ENCODE data around the gene CREBBP.

The CREBBP gene

GRCh38 chr16:3791701-3792100 lies 88.8 kb downstream of the CREBBP start:
- no peak for DNase-seq (ENCODE audit: low read depth, low spot score)
- Histone ChIP-seq H3K4me3 (ENCODE audit: insufficient read length, low read depth) (no peak overlapping the region), H3K27me3 (ENCODE audit: insufficient read depth, insufficient read length) (no peaks in the 10 kb centered on the region), H3K9me3 (ENCODE audit: insufficient read depth, low read length) (no peaks in the 10 kb centered on the region), H3K36me3 (ENCODE audit: insufficient read depth, insufficient read length, low read length) (peaks cover 48% of the 10 kb centered on the region), H3K4me1 (ENCODE audit: insufficient read depth, insufficient read length) (no peaks in the 10 kb centered on the region), H3K9ac (ENCODE audit: insufficient read length, low read depth) (no peak overlapping the region)
- no peak for TF ChIP-seq ZNF274 (IDR thresholded peaks at IDR 0.05; ENCODE audit: low read depth, low read length)
- no peak for TF ChIP-seq YY1 (IDR thresholded peaks at IDR 0.05; ENCODE audit: insufficient read depth, insufficient read length)
- TF ChIP-seq SUZ12 (IDR thresholded peaks at IDR 0.05; ENCODE audit: extremely low read depth, insufficient read depth, insufficient read length): no peak

- Histone ChIP-seq H3K9me3 (ENCODE audit: insufficient read depth, low read length) (no peaks in the 10 kb centered on the region), H3K36me3 (ENCODE audit: insufficient read depth, insufficient read length, low read length) (peaks cover 69% of the 10 kb centered on the region), H3K27me3 (ENCODE audit: insufficient read depth, insufficient read length) (no peaks in the 10 kb centered on the region), H3K4me1 (ENCODE audit: insufficient read depth, insufficient read length) (no peaks in the 10 kb centered on the region), H3K4me3 (ENCODE audit: insufficient read length, low read depth) (no peak overlapping the region), H3K9ac (ENCODE audit: insufficient read length, low read depth) (no peak overlapping the region)
- DNase-seq (ENCODE audit: low read depth, low spot score): no peak
- no peak for TF ChIP-seq SUZ12 (IDR thresholded peaks at IDR 0.05; ENCODE audit: extremely low read depth, insufficient read depth, insufficient read length)
- no peak for TF ChIP-seq YY1 (IDR thresholded peaks at IDR 0.05; ENCODE audit: insufficient read depth, insufficient read length)
- TF ChIP-seq ZNF274 (IDR thresholded peaks at IDR 0.05; ENCODE audit: low read depth, low read length): no peak
Measured at GRCh38 chr16:3789375-3790099, 91.0 kb downstream of the CREBBP start.

- Histone ChIP-seq H3K4me1 (ENCODE audit: insufficient read depth, insufficient read length) (no peaks in the 10 kb centered on the region), H3K36me3 (ENCODE audit: insufficient read depth, insufficient read length, low read length) (peaks cover 72% of the 10 kb centered on the region), H3K9me3 (ENCODE audit: insufficient read depth, low read length) (no peaks in the 10 kb centered on the region), H3K9ac (ENCODE audit: insufficient read length, low read depth) (no peak overlapping the region), H3K4me3 (ENCODE audit: insufficient read length, low read depth) (no peak overlapping the region), H3K27me3 (ENCODE audit: insufficient read depth, insufficient read length) (no peaks in the 10 kb centered on the region)
- DNase-seq (ENCODE audit: low read depth, low spot score): no peak
- TF ChIP-seq YY1 (IDR thresholded peaks at IDR 0.05; ENCODE audit: insufficient read depth, insufficient read length): no peak
- no peak for TF ChIP-seq ZNF274 (IDR thresholded peaks at IDR 0.05; ENCODE audit: low read depth, low read length)
- no peak for TF ChIP-seq SUZ12 (IDR thresholded peaks at IDR 0.05; ENCODE audit: extremely low read depth, insufficient read depth, insufficient read length)
Measured at GRCh38 chr16:3788711-3789374, 91.7 kb downstream of the CREBBP start.

- DNase-seq (ENCODE audit: low read depth, low spot score): no peak
- no peaks in the 10 kb centered on the region for H3K9me3 ChIP-seq (ENCODE audit: insufficient read depth, low read length)
- TF ChIP-seq YY1 (IDR thresholded peaks at IDR 0.05; ENCODE audit: insufficient read depth, insufficient read length) (no peak), ZNF274 (IDR thresholded peaks at IDR 0.05; ENCODE audit: low read depth, low read length) (no peak), SUZ12 (IDR thresholded peaks at IDR 0.05; ENCODE audit: extremely low read depth, insufficient read depth, insufficient read length) (no peak)
- H3K36me3 ChIP-seq (ENCODE audit: insufficient read depth, insufficient read length, low read length): peaks cover 75% of the 10 kb centered on the region
- no peaks in the 10 kb centered on the region for H3K4me1 ChIP-seq (ENCODE audit: insufficient read depth, insufficient read length)
- H3K27me3 ChIP-seq (ENCODE audit: insufficient read depth, insufficient read length): no peaks in the 10 kb centered on the region
- no peak overlapping the region for H3K4me3 ChIP-seq (ENCODE audit: insufficient read length, low read depth)
- no peak overlapping the region for H3K9ac ChIP-seq (ENCODE audit: insufficient read length, low read depth)
Measured at GRCh38 chr16:3787924-3788661, 92.4 kb downstream of the CREBBP start.

- DNase-seq (ENCODE audit: low read depth, low spot score): no peak
- Histone ChIP-seq H3K9ac (ENCODE audit: insufficient read length, low read depth) (no peak overlapping the region), H3K9me3 (ENCODE audit: insufficient read depth, low read length) (no peaks in the 10 kb centered on the region), H3K4me3 (ENCODE audit: insufficient read length, low read depth) (no peak overlapping the region), H3K36me3 (ENCODE audit: insufficient read depth, insufficient read length, low read length) (peaks cover 76% of the 10 kb centered on the region), H3K27me3 (ENCODE audit: insufficient read depth, insufficient read length) (no peaks in the 10 kb centered on the region), H3K4me1 (ENCODE audit: insufficient read depth, insufficient read length) (no peaks in the 10 kb centered on the region)
- TF ChIP-seq SUZ12 (IDR thresholded peaks at IDR 0.05; ENCODE audit: extremely low read depth, insufficient read depth, insufficient read length): no peak
- no peak for TF ChIP-seq YY1 (IDR thresholded peaks at IDR 0.05; ENCODE audit: insufficient read depth, insufficient read length)
- TF ChIP-seq ZNF274 (IDR thresholded peaks at IDR 0.05; ENCODE audit: low read depth, low read length): no peak
Measured at GRCh38 chr16:3785413-3785812, 95.1 kb downstream of the CREBBP start.

- no peaks in the 10 kb centered on the region for H3K4me1 ChIP-seq (ENCODE audit: insufficient read depth, insufficient read length)
- H3K9me3 ChIP-seq (ENCODE audit: insufficient read depth, low read length): no peaks in the 10 kb centered on the region
- no peak for DNase-seq (ENCODE audit: low read depth, low spot score)
- H3K27me3 ChIP-seq (ENCODE audit: insufficient read depth, insufficient read length): no peaks in the 10 kb centered on the region
- peaks cover 84% of the 10 kb centered on the region for H3K36me3 ChIP-seq (ENCODE audit: insufficient read depth, insufficient read length, low read length)
- TF ChIP-seq YY1 (IDR thresholded peaks at IDR 0.05; ENCODE audit: insufficient read depth, insufficient read length) (no peak), SUZ12 (IDR thresholded peaks at IDR 0.05; ENCODE audit: extremely low read depth, insufficient read depth, insufficient read length) (no peak), ZNF274 (IDR thresholded peaks at IDR 0.05; ENCODE audit: low read depth, low read length) (no peak)
- H3K4me3 ChIP-seq (ENCODE audit: insufficient read length, low read depth): no peak overlapping the region
- no peak overlapping the region for H3K9ac ChIP-seq (ENCODE audit: insufficient read length, low read depth)
Measured at GRCh38 chr16:3783516-3783915, 97.0 kb downstream of the CREBBP start.

- no peak overlapping the region for H3K4me3 ChIP-seq (ENCODE audit: insufficient read length, low read depth)
- DNase-seq (ENCODE audit: low read depth, low spot score): no peak
- peaks cover 89% of the 10 kb centered on the region for H3K36me3 ChIP-seq (ENCODE audit: insufficient read depth, insufficient read length, low read length)
- H3K4me1 ChIP-seq (ENCODE audit: insufficient read depth, insufficient read length): no peaks in the 10 kb centered on the region
- TF ChIP-seq ZNF274 (IDR thresholded peaks at IDR 0.05; ENCODE audit: low read depth, low read length) (no peak), YY1 (IDR thresholded peaks at IDR 0.05; ENCODE audit: insufficient read depth, insufficient read length) (no peak), SUZ12 (IDR thresholded peaks at IDR 0.05; ENCODE audit: extremely low read depth, insufficient read depth, insufficient read length) (no peak)
- no peak overlapping the region for H3K9ac ChIP-seq (ENCODE audit: insufficient read length, low read depth)
- H3K27me3 ChIP-seq (ENCODE audit: insufficient read depth, insufficient read length): no peaks in the 10 kb centered on the region
- H3K9me3 ChIP-seq (ENCODE audit: insufficient read depth, low read length): no peaks in the 10 kb centered on the region
Measured at GRCh38 chr16:3782566-3782965, 97.9 kb downstream of the CREBBP start.
